HG03060 (cell line): ENCODE data around the gene LRRC1.

ENCODE experiments used
- ATAC-seq: cut with Tn5 transposase; IDR thresholded peaks from one replicate; pipeline ENCODE4 v1.9.1; 2021; ENCODE audit warnings: low read depth, moderate number of reproducible peaks; ENCODE audit not compliant: unreplicated experiment

The LRRC1 gene

GRCh38 chr6:53945765-53946407 lies 151.1 kb downstream of the LRRC1 start:
- ATAC-seq: no peak

GRCh38 chr6:53947780-53948179 lies 153.0 kb downstream of the LRRC1 start:
- no peak for ATAC-seq

DNA sequence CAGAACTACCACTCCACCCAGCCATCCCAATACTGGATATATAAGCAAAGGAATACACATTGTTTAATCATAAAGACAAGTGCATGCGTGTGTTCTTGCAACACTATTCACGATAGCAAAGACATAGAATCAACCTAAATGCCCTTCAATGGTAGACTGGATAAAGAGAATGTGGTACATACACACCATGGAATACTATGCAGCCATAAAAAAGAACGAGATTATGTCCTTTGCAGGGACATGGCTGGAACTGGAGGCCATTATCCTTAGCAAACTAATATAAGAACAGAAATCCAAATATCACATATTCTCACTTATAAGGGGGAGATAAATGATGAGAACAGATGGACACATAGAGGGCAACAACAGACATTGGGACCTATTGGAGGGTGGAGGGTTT lies 156.6 kb downstream of the LRRC1 start:
- no peak for ATAC-seq

DNA sequence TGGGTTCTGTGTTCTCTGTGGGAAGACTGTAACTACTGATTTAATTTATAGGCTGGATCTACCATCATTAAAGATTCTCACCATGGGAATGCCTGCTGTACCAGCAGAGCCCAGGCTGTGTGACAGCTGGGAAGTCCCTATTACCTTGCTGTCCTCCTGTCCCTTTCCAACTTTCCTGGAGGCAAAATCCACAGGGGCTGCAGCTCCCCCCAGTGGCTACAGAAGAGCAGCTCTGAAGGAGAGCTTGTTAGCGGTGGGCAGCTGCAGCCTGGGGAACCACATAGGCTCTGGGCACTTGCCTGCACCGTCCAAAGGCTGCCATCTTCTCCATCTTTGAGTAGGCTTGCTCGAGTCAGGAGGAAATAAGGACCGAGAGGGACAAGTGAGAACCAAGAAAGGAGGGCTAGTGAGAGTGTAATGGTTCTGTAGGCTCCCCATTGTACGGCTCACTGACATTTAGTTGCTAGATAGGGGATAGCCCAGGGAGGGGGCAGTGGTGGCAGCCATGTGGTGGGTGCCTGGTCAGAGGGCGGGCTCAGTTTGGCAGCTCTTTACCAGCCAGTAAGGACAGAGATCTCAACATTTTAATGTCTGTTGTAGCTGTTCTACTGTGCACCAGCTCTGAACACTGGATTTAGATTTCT lies 161.4 kb downstream of the LRRC1 start:
- no peak for ATAC-seq

- ATAC-seq: no peak
These were observed 162.0 kb downstream of the LRRC1 start for GRCh38 chr6:53956804-53957203.

- ATAC-seq: no peak
These were observed 164.9 kb downstream of the LRRC1 start for GRCh38 chr6:53959717-53960116.

GRCh38 chr6:53960311-53960710 lies 165.5 kb downstream of the LRRC1 start:
- ATAC-seq: no peak

- no peak for ATAC-seq
These were observed 167.0 kb downstream of the LRRC1 start for GRCh38 chr6:53961679-53962370.

DNA sequence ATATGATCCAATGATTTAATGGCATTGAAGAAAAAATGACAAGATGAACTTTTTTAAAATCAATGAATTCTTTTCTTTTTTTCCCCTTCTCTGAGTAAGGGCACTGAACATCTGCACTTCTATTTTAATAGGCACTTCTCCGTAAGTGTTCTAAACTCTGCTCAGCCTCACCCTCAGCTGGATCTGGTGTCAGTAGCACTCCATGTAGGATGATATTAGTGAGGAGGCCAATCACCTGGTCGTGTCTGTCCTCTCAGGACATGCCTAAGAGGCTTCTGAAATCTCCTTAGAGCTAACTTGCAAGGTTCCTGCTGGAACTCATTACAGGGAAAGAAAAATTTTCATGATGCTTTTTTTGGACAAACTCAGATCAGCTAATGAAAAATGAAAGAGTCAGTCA lies 167.8 kb downstream of the LRRC1 start:
- ATAC-seq: no peak

GRCh38 chr6:53967415-53967814 lies 172.6 kb downstream of the LRRC1 start:
- ATAC-seq: no peak
